ENCODE results near the gene SNAP23.
"Not testable (repeated sequence)": the region's sequence is repeated elsewhere in the genome, so short reads cannot be mapped to it uniquely, and the experiment has no call there.

The SNAP23 gene

DNA sequence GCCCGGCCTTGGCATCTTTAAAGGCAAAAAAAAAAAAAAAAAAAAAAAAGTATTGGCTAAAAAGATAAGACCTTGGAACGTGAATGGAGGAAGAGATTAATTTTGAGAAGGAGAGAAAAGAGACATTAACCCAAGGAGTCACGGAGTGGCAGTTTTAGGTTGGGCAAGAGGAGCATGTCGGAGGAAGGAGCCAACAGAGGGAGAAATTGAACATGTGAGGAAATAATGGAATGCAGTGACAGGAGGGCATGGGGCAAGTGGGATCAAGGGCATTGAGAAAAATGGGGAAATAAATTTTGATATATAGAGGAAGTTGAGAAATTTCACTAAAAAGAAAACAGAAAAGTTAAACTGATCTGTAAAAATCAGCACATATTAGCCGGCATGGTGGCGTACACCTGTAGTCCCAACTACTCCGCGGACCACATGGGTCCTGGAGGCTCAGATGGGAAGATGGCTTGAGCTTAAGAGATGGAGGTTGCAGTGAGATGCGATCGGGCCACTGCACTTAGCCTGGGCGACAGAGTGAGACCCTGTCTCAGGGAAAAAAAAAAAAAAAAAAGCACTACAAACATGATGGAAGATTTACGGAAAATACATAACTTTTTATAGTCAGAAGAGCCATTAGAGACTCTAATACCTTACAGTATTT is 54.4 kb downstream of the SNAP23 start:
- ATAC-seq (replicated peaks), result no peak
- H3K4me1 Mint-ChIP-seq (ENCODE audit: low read depth in 2 of 2), result peaks cover 27 to 50% of the 10 kb centered on the region in 2 donors
- peaks cover 20% of the 10 kb centered on the region for H3K36me3 Mint-ChIP-seq (ENCODE audit: insufficient read depth)

DNA sequence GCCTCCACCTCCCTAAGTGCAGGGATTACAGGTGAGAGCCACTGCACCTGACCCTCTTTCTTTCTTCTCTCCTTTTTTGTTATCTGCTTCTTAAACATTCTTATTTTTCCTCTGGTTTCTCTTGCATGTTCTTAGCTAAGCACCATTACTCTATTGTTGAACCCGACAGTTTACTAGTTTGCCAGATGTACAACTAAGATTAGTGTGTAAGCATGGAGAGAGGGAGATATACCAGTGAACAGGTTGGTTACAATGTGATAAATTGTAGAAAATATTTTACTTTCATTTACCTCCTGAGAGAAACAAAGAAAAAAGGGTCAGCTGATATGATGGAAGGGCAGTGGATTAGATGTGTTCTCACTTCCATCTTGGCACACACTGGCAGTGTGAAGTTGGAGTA is 58.1 kb downstream of the SNAP23 start:
- no peaks in the 10 kb centered on the region for H3K27me3 Mint-ChIP-seq
- no peak overlapping the region for H3K27ac Mint-ChIP-seq
- H3K4me1 Mint-ChIP-seq (ENCODE audit: low read depth in 2 of 2), result peaks cover 9 to 21% of the 10 kb centered on the region in 2 donors

More for the DNA sequence above, 54.4 kb downstream of the SNAP23 start:
- peak overlapping the region; percentile 97 to 100 for H3K27ac Mint-ChIP-seq
- DNase-seq, result no peak
- H3K4me3 Mint-ChIP-seq, result peak overlapping the region; percentile 94 to 100
- no peaks in the 10 kb centered on the region for H3K9me3 Mint-ChIP-seq
- no peaks in the 10 kb centered on the region for H3K27me3 Mint-ChIP-seq

DNA sequence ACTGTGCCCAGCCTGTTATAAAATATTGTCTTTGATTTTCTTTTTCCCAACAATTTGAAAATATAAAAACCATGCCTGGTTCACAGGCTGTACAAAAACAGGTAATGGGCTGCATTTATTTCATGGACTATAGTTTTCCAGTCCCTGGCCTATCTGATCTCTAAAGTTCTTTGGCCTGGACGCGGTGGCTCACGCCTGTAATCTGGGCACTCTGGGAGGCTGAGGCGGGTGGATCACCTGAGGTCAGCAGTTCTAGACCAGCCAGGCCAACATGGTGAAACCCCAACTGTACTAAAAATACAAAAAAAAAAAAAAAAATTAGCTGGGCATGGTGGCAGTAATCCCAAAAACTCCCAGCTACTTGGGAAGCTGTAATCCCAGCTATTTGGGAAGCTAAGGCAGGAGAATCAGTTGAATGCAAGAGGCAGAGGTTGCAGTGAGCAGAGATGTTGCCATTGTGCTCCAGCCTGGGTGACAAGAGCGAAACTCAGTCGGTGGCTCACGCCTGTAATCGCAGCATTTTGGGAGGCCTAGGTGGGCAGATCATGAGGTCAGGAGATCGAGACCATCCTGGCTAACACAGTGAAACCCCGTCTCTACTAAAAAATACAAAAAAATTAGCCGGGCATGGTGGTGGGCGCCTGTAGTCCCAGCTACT is 61.2 kb downstream of the SNAP23 start:
- not testable (repeated sequence) for H3K27ac Mint-ChIP-seq; H3K4me3 Mint-ChIP-seq; H3K4me1 Mint-ChIP-seq (ENCODE audit: low read depth in 2 of 2); H3K9me3 Mint-ChIP-seq; DNase-seq; H3K27me3 Mint-ChIP-seq; ATAC-seq (replicated peaks)
- H3K36me3 Mint-ChIP-seq (ENCODE audit: insufficient read depth), result peaks cover 27% of the 10 kb centered on the region

More for the DNA sequence above, 58.1 kb downstream of the SNAP23 start:
- ATAC-seq (replicated peaks), result no peak
- Mint-ChIP-seq H3K36me3 (ENCODE audit: insufficient read depth) (peaks cover 14% of the 10 kb centered on the region), H3K4me3 (no peak overlapping the region), H3K9me3 (no peaks in the 10 kb centered on the region)
- DNase-seq, result no peak

DNA sequence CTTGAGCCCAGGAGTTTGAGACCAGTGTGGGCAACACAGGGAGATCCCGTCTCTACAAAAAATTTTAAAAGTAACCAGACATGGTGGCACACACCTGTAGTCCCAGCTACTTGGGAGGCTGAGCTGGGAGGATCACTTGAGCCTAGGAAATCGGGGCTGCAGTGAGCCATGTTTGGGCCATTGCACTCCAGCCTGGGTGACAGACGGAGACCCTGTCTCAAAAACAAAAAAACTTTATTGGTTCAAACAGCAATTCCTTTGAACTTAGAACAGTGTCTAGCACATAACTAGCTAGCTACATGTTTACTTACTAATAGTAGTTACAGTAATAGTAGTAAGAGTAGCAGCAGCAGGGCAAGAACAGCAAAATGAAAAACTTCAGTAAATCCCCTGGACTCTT is 63.3 kb downstream of the SNAP23 start:
- Mint-ChIP-seq H3K36me3 (ENCODE audit: insufficient read depth) (peaks cover 43% of the 10 kb centered on the region), H3K4me3 (no peak overlapping the region), H3K27ac (no peak overlapping the region), H3K9me3 (no peaks in the 10 kb centered on the region), H3K27me3 (no peaks in the 10 kb centered on the region), H3K4me1 (ENCODE audit: low read depth in 2 of 2) (peaks cover 0 to 5% of the 10 kb centered on the region in 2 donors)
- no peak for ATAC-seq (replicated peaks)
- DNase-seq, result no peak

DNA sequence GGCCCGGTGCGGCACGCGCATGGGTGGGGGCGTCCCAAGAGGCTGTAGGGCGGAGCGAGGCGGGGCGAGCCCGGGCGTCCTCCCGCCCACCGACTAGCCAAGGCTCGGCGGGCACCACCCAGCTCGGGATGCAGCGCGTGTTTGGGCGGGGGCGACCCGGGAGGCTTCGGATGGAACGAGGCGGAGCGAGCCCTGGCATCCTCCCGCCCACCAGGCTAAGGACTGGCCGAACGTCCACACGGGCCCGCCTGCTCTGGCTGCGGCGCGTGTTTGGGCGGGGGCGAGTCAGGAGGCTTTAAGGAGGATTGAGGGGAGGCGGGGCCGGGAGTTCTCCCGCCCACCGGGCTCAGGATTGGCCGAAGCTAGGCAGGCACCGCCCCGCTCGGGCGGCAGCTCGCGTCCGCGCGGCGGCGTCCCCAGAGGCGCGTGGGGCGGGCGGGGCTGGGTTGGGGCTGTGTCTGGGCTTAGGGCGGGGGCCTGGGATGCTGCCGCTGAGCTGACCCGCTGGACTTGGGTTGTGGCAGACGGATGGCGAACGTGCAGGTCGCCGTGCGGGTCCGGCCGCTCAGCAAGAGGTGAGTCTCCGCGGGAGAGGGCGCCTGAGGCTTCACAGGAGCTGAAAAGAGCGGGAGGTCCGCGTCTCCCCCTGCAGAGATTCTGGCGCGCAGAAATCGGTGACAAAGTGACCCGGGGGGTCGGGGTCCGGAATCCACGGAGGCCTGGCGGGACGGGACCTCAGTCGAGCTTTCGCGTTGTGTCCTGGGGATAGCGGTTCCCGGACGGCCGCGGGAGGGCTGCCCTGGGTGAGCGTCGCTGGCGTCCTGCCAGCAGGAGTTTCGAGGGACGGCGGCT is 80.0 kb downstream of the SNAP23 start, which contains the start of gene STARD9:
TSS of gene STARD9 (plus strand) at position 419 of the 852 bp plus-strand sequence. CDS start at position 529, 110 bp downstream.
- H3K9me3 Mint-ChIP-seq, result no peaks in the 10 kb centered on the region
- peaks cover 13 to 29% of the 10 kb centered on the region in 2 donors for H3K4me1 Mint-ChIP-seq (ENCODE audit: low read depth in 2 of 2)
- peaks cover 3% of the 10 kb centered on the region for H3K36me3 Mint-ChIP-seq (ENCODE audit: insufficient read depth)
- ATAC-seq (replicated peaks) (peak; percentile 88), DNase-seq (peak; percentile 92 to 95 (median 94))
- no peaks in the 10 kb centered on the region for H3K27me3 Mint-ChIP-seq
- H3K27ac Mint-ChIP-seq, result peak within 1 kb of the TSS; percentile 10 to 77
- peak within 1 kb of the TSS; percentile 89 for H3K4me3 Mint-ChIP-seq

DNA sequence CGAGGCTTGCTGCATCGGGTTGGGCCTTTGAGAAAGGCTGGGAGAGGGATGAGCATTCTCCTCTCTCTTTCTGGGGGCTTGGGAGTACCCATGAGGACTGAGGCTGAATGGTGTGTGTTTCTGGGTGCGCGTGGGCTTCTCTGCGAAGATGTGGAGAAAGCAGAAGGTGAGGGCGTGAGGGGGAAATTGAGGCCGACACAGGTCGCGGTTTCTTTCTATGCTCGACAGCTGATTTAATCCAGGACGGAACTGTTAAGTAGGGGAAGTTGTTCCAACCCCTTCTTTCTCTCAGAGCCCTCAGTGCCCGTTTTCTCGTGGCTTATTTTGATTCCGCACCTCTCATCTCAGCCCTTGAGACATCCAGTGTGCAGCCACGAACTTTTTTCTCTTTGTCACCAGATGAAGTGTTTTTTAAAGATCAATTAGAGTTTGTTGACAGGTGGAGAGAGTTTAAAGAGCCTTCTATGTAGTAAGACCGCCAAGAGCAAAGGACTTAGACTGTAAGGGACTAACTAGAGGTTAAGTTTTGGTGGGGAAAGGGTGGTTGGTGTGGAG is 80.7 kb downstream of the SNAP23 start:
- no peaks in the 10 kb centered on the region for H3K9me3 Mint-ChIP-seq
- peaks cover 5% of the 10 kb centered on the region for H3K36me3 Mint-ChIP-seq (ENCODE audit: insufficient read depth)
- peaks cover 20 to 35% of the 10 kb centered on the region in 2 donors for H3K4me1 Mint-ChIP-seq (ENCODE audit: low read depth in 2 of 2)
- H3K4me3 Mint-ChIP-seq, result peak overlapping the region; percentile 89
- DNase-seq (no peak), ATAC-seq (replicated peaks) (no peak)
- H3K27me3 Mint-ChIP-seq, result no peaks in the 10 kb centered on the region
- H3K27ac Mint-ChIP-seq, result peak overlapping the region; percentile 10 to 77

DNA sequence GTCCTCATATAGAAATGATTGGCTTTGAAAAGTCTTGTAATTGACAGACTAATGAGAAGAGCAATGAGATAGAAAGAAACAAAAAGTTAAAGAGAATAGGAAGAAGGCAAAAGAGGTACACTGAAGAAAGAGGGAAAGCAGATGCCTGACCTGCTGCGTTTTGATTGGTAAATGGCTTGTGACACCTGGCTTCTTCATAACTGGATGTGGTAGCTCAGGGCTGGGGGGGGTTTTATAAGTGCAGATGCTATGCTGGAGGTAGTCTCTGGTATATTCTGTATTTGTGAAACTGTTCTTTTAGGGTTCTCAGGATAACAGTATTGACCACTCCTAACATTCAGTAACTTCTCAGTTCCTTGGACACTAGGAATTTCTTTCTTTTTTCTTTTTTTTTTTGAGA is 81.3 kb downstream of the SNAP23 start:
- Mint-ChIP-seq H3K9me3 (no peaks in the 10 kb centered on the region), H3K36me3 (ENCODE audit: insufficient read depth) (peaks cover 6% of the 10 kb centered on the region), H3K27me3 (no peaks in the 10 kb centered on the region), H3K27ac (no peak overlapping the region), H3K4me3 (peak overlapping the region; percentile 89), H3K4me1 (ENCODE audit: low read depth in 2 of 2) (peaks cover 26 to 36% of the 10 kb centered on the region in 2 donors)
- no peak for DNase-seq
- no peak for ATAC-seq (replicated peaks)

DNA sequence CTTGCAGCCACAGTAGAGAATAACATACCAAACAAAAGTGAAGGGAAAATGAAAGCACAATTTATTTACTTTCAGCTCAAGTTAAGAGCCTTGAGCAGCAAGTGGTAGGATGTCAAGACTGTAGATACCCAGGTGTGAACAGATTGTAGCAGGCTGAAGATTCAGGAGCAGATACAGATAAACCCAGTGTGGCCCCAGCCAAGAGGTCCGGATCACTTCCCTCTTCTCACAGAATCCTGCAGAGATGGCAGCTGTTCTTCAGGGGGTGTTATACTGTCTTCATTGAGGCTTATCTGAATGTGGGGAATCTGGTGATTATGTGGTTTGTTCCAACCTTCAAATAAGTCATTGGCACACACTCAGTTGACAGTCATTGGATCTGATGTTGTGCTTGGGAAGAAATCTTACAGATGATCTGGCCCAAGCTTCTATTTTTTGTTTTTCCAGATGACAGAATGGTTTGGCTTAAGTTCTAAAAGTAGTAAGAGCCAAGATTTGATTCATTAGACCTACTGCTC is 82.1 kb downstream of the SNAP23 start:
- DNase-seq (no peak), ATAC-seq (replicated peaks) (no peak)
- Mint-ChIP-seq H3K9me3 (no peaks in the 10 kb centered on the region), H3K27ac (no peak overlapping the region), H3K36me3 (ENCODE audit: insufficient read depth) (peaks cover 6% of the 10 kb centered on the region), H3K4me1 (ENCODE audit: low read depth in 2 of 2) (peaks cover 29 to 36% of the 10 kb centered on the region in 2 donors), H3K4me3 (peak overlapping the region; percentile 42 to 89), H3K27me3 (no peaks in the 10 kb centered on the region)

DNA sequence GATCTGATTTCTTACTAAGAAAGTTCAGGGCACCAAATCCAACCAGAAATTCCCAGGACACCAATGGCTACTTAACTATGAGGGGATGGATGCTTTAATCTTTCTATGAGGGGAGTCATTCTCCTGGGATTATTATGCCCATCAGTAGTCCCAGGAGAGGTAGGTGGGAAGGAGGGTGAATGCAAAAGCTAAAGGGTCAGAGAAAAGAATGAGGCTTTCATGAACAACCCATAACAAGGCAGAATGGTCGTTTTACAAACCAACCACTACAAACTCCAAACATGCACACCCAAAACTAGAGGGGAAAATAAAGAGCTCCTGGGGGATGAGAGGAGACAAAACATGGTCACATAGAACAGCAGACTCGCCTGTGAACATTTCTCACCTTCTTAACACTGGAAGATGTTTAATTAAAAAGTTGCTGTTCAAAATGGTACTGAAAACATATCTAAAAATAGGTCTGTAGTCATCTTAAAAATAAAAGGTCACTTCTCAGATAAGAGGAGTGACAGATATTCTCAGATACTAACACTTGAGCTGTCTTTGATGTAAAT is 83.6 kb downstream of the SNAP23 start:
- Mint-ChIP-seq H3K4me1 (ENCODE audit: low read depth in 2 of 2) (peaks cover 31 to 44% of the 10 kb centered on the region in 2 donors), H3K27ac (no peak overlapping the region), H3K9me3 (no peaks in the 10 kb centered on the region), H3K27me3 (no peaks in the 10 kb centered on the region), H3K4me3 (no peak overlapping the region), H3K36me3 (ENCODE audit: insufficient read depth) (peaks cover 6% of the 10 kb centered on the region)
- no peak for DNase-seq
- no peak for ATAC-seq (replicated peaks)

DNA sequence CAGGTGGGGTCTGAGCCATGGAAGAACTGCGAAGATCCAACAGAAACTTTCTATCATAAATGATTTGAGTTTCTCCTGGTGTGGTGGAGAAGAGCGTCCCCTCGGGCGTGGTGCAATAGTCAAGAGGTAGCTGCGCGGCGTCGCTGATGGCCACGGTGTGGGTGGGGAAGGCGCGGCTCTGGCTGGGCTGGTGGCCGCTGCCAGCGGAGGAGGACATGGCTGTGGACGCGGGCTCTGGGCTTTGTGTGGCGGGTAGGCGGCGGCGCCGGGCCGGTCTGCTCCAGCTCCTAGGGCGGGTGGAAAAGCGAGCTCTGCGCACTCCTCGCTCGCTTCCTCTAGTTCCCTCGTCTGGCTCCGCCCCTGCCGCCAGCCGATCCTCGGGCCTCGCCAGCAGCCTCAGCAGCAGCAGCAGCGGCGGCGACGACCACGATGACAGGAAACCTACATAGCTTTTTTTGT is 85.9 kb downstream of the SNAP23 start:
- Mint-ChIP-seq H3K9me3 (no peaks in the 10 kb centered on the region), H3K27ac (peak overlapping the region; percentile 77 to 90), H3K27me3 (no peaks in the 10 kb centered on the region), H3K4me3 (peak overlapping the region; percentile 79 to 89), H3K36me3 (ENCODE audit: insufficient read depth) (peaks cover 2% of the 10 kb centered on the region), H3K4me1 (ENCODE audit: low read depth in 2 of 2) (peaks cover 25 to 33% of the 10 kb centered on the region in 2 donors)
- DNase-seq (peak; percentile 68 to 74 (median 69)), ATAC-seq (replicated peaks) (peak; percentile 99)
